Activated naive CD8-positive, alpha-beta T cell treated with anti-CD3 and anti-CD28 coated beads, Interleukin-2, amount 50 U/mL, for 16 hours (primary cell): ENCODE results near the gene ICAM5.
A peak's percentile ranks its signal among the peaks of the same experiment; 100 is the strongest.
"Not testable (repeated sequence)": the region's sequence is repeated elsewhere in the genome, so short reads cannot be mapped to it uniquely, and the experiment has no call there.

Experiments used
- DNase-seq: peaks from one replicate; pipeline ENCODE4 v3.0.0-alpha.2; 2020; ENCODE audit warnings: low read depth, low spot score

ICAM5 gene

GRCh38 chr19:10269333-10270179 lies 20.2 kb upstream of the ICAM5 start:
- peak; percentile 72 for DNase-seq

GRCh38 chr19:10270180-10270615 lies 19.6 kb upstream of the ICAM5 start:
- no peak for DNase-seq

- DNase-seq = peak; percentile 41
These were observed 18.9 kb upstream of the ICAM5 start, which contains the start of gene ICAM1 for GRCh38 chr19:10270616-10271394. TSS of gene ICAM1 (plus strand) at chr19:10271120. CDS start at chr19:10271160, 40 bp downstream.

GRCh38 chr19:10271543-10272086 lies 18.1 kb upstream of the ICAM5 start:
- no peak for DNase-seq

- DNase-seq = no peak
These were observed 15.2 kb upstream of the ICAM5 start for GRCh38 chr19:10274589-10274988.

- no peak for DNase-seq
These were observed 11.8 kb upstream of the ICAM5 start for GRCh38 chr19:10277795-10278589.

GRCh38 chr19:10278935-10279334 lies 10.8 kb upstream of the ICAM5 start:
- no peak for DNase-seq

- no peak for DNase-seq
These were observed 9.9 kb upstream of the ICAM5 start for GRCh38 chr19:10279737-10280442.

GRCh38 chr19:10282043-10282442 lies 7.7 kb upstream of the ICAM5 start:
- DNase-seq = not testable (repeated sequence)

GRCh38 chr19:10283301-10284064 lies 6.3 kb upstream of the ICAM5 start:
- no peak for DNase-seq

GRCh38 chr19:10284065-10284959 lies 5.4 kb upstream of the ICAM5 start:
- DNase-seq = no peak

- DNase-seq = no peak
These were observed 4.8 kb upstream of the ICAM5 start for GRCh38 chr19:10284960-10285278.

- DNase-seq = no peak
These were observed 4.4 kb upstream of the ICAM5 start for GRCh38 chr19:10285393-10285792.

GRCh38 chr19:10286803-10287737 lies 2.7 kb upstream of the ICAM5 start, which contains the start of gene ICAM4:
TSS of gene ICAM4 (plus strand) at chr19:10286955. CDS start at chr19:10287013, 58 bp downstream.
- no peak for DNase-seq

- DNase-seq = no peak
These were observed 1.0 kb upstream of the ICAM5 start for GRCh38 chr19:10288662-10289166.

- peak; percentile 57 for DNase-seq
These were observed 451 bp upstream of the ICAM5 start for GRCh38 chr19:10289167-10289835.

GRCh38 chr19:10290357-10290875 lies 664 bp downstream of the ICAM5 start:
- DNase-seq = no peak
